Measurements from ENCODE around the gene ABCA2.

The ABCA2 gene

GRCh38 chr9:136992819-136993369 is 35.1 kb downstream of the ABCA2 start:
- peak overlapping the region; percentile 86 for H2AFZ ChIP-seq (ENCODE audit: low read depth, low read length, severe bottlenecking)
- H3K79me2 ChIP-seq (ENCODE audit: insufficient read depth, low read length) = no peaks in the 10 kb centered on the region
- no peaks in the 10 kb centered on the region for H3F3A ChIP-seq (ENCODE audit: insufficient read depth)
- H3K36me3 ChIP-seq (ENCODE audit: low read length) = no peaks in the 10 kb centered on the region
- no peaks in the 10 kb centered on the region for H3K9me3 ChIP-seq (ENCODE audit: insufficient read depth, low read length)
- peak overlapping the region; percentile 66 for H3K4me3 ChIP-seq (ENCODE audit: insufficient read depth, low read length, poor library complexity, severe bottlenecking)
- no peaks in the 10 kb centered on the region for H3K9me2 ChIP-seq (replicated peaks; ENCODE audit: insufficient read depth, low read length)
- peak overlapping the region; percentile 89 for H3K9ac ChIP-seq (ENCODE audit: low read length)
- TF ChIP-seq CTCF (IDR thresholded peaks at IDR 0.05; ENCODE audit: insufficient read depth, low read length, poor library complexity, severe bottlenecking) (no peak), EZH2phosphoT487 (conservative IDR thresholded peaks at IDR 0.05; ENCODE audit: low read length) (no peak)
- H3K27me3 ChIP-seq (ENCODE audit: low read length) = no peaks in the 10 kb centered on the region
- peak overlapping the region; percentile 88 for H3K4me2 ChIP-seq (ENCODE audit: low read depth, low read length, poor library complexity, severe bottlenecking)
- H3K27ac ChIP-seq (ENCODE audit: low read depth, low read length) = peak overlapping the region; percentile 60
- no peaks in the 10 kb centered on the region for H4K20me1 ChIP-seq (ENCODE audit: low read depth, low read length)

- no peak for TF ChIP-seq EZH2phosphoT487 (conservative IDR thresholded peaks at IDR 0.05; ENCODE audit: low read length)
- no peak for TF ChIP-seq CTCF (IDR thresholded peaks at IDR 0.05; ENCODE audit: insufficient read depth, low read length, poor library complexity, severe bottlenecking)
- H3K36me3 ChIP-seq (ENCODE audit: low read length) = no peaks in the 10 kb centered on the region
- H3K9me2 ChIP-seq (replicated peaks; ENCODE audit: insufficient read depth, low read length) = no peaks in the 10 kb centered on the region
- no peaks in the 10 kb centered on the region for H3K27me3 ChIP-seq (ENCODE audit: low read length)
- H4K20me1 ChIP-seq (ENCODE audit: low read depth, low read length) = no peaks in the 10 kb centered on the region
- H3K27ac ChIP-seq (ENCODE audit: low read depth, low read length) = peak within 1 kb of the TSS; percentile 60
- H3K79me2 ChIP-seq (ENCODE audit: insufficient read depth, low read length) = no peaks in the 10 kb centered on the region
- no peaks in the 10 kb centered on the region for H3K9me3 ChIP-seq (ENCODE audit: insufficient read depth, low read length)
- H3K4me2 ChIP-seq (ENCODE audit: low read depth, low read length, poor library complexity, severe bottlenecking) = peak within 1 kb of the TSS; percentile 88
- peak within 1 kb of the TSS; percentile 89 for H3K9ac ChIP-seq (ENCODE audit: low read length)
- H3F3A ChIP-seq (ENCODE audit: insufficient read depth) = no peaks in the 10 kb centered on the region
- peak within 1 kb of the TSS; percentile 66 for H3K4me3 ChIP-seq (ENCODE audit: insufficient read depth, low read length, poor library complexity, severe bottlenecking)
- H2AFZ ChIP-seq (ENCODE audit: low read depth, low read length, severe bottlenecking) = peak within 1 kb of the TSS; percentile 86
These were observed 35.8 kb downstream of the ABCA2 start, which contains the start of gene PAXX for GRCh38 chr9:136991993-136992818. PAXX (plus strand) TSS chr9:136992422; CDS start chr9:136992444, 22 bp downstream.

GRCh38 chr9:136990242-136990911 is 37.7 kb downstream of the ABCA2 start:
- no peaks in the 10 kb centered on the region for H3F3A ChIP-seq (ENCODE audit: insufficient read depth)
- H3K36me3 ChIP-seq (ENCODE audit: low read length) = no peaks in the 10 kb centered on the region
- no peak overlapping the region for H3K9ac ChIP-seq (ENCODE audit: low read length)
- H4K20me1 ChIP-seq (ENCODE audit: low read depth, low read length) = no peaks in the 10 kb centered on the region
- H2AFZ ChIP-seq (ENCODE audit: low read depth, low read length, severe bottlenecking) = no peak overlapping the region
- H3K27ac ChIP-seq (ENCODE audit: low read depth, low read length) = no peak overlapping the region
- no peaks in the 10 kb centered on the region for H3K79me2 ChIP-seq (ENCODE audit: insufficient read depth, low read length)
- H3K9me2 ChIP-seq (replicated peaks; ENCODE audit: insufficient read depth, low read length) = no peaks in the 10 kb centered on the region
- no peak for TF ChIP-seq CTCF (IDR thresholded peaks at IDR 0.05; ENCODE audit: insufficient read depth, low read length, poor library complexity, severe bottlenecking)
- no peak for TF ChIP-seq EZH2phosphoT487 (conservative IDR thresholded peaks at IDR 0.05; ENCODE audit: low read length)
- H3K27me3 ChIP-seq (ENCODE audit: low read length) = no peaks in the 10 kb centered on the region
- no peaks in the 10 kb centered on the region for H3K9me3 ChIP-seq (ENCODE audit: insufficient read depth, low read length)
- no peak overlapping the region for H3K4me3 ChIP-seq (ENCODE audit: insufficient read depth, low read length, poor library complexity, severe bottlenecking)
- no peak overlapping the region for H3K4me2 ChIP-seq (ENCODE audit: low read depth, low read length, poor library complexity, severe bottlenecking)
